HL-60/S4 treated with phorbol 12-myristate 13-acetate at 8.2 ng/mL for 4 days and 3 days (cell line): ENCODE results near the gene MAPK9.
"Not testable (repeated sequence)": the region's sequence is repeated elsewhere in the genome, so short reads cannot be mapped to it uniquely, and the experiment has no call there.

Source experiments
- in situ Hi-C: fragments of 300-500 bp; cut with MboI; formaldehyde crosslinking; loops from 2 replicates; pipeline ENCODE4 v1.15.0; 2022; ENCODE audit warnings: low sequenced_read_pairs

The MAPK9 gene

DNA sequence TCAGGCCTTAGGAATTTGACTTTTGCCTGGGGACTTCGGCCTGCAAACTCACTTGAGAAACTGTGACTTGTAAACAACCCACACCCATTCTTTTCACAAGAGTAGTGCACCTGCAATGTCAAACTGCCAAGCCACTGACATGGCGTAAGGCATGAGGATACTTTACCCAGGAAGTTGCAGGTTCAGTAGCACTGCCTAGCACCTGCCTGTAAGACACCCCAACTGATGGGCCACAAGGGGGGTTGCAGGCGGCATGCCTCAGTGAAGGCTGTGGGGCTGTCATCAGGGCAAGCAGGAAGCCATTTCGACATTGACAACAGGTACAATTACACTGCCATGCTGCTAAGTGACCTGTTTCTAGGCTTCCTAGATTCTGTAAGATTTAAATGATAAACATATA is 41.6 kb downstream of the MAPK9 start:
- in situ Hi-C loops: no loop called here

DNA sequence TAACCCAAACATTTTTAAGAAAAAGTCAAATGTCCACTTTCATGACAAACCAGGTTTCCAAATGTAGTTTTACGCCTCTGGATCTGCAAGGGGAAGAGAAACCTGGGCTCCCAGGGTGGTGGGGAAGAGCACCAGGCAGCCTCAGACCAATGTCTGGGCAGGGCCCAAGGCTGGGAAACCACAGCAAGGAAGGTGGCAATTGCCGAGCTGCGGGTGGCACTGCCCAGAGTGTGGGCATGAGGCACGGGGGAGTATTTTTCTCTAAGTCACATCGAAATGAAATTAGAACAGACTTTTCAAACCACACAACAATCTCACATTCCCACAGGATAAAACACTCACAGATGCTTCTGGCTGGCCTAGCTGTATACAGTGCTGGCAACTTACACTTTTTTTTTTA is 50.3 kb downstream of the MAPK9 start:
- in situ Hi-C loops: no loop called here

- in situ Hi-C loops: no loop called here
Measured at GRCh38 chr5:180238631-180239030, 53.3 kb downstream of the MAPK9 start.

- in situ Hi-C loops: no loop called here
Measured at GRCh38 chr5:180235846-180236245, 56.0 kb downstream of the MAPK9 start.

- in situ Hi-C loops: no loop called here
Measured at GRCh38 chr5:180235077-180235476, 56.8 kb downstream of the MAPK9 start.

GRCh38 chr5:180234271-180234670 is 57.6 kb downstream of the MAPK9 start:
- in situ Hi-C loops: no loop called here

DNA sequence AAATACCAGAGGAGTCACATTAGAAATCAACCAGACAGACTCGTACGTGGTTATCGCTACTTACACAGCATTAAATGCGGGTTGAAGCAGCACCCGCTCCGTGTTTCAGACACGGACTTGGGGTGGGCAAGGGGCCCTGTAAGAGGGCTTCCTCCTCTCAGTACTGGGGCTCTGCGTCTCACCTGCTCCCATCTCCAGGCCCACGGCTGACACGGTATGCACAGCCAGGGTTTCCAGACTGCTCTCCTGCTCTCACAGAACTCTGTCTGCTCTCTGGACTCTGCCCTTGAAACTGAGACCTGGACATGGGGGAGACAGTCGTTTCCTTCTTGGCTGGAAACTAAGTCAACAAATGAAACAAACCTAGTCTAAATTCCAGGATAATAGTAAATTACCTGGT is 58.2 kb downstream of the MAPK9 start:
- in situ Hi-C loops: no loop called here

- in situ Hi-C loops: no loop called here
Measured at GRCh38 chr5:180230017-180230416, 61.9 kb downstream of the MAPK9 start.

- in situ Hi-C loops: no loop called here
Measured at GRCh38 chr5:180222056-180222455, 69.8 kb downstream of the MAPK9 start.

GRCh38 chr5:180217797-180218196 is 74.1 kb downstream of the MAPK9 start:
- in situ Hi-C loops: no loop called here

DNA sequence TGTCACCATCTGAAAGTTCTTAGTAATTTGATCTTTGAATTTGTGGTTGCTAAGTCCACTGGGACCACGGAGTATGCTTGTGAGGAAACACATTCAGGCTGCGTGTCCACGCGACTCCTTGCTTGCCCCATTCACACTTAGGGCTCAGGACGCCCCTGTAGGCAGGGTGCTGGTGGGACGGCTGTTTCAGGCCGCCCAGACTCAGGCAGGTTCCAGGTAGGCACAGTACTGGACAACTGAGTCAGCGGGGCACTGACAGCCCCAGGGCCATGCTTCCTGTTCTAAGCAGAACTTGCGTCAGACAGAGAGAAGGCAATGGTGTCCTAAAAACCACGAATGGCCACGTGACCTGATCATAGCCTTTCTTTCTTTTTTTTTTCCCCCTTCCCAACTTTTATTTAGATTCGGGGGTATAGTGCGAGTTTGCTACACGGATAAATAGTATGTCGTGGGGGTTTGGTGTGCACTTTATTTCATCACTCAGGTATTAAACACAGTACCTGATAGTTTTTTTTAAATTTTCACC is 75.2 kb downstream of the MAPK9 start:
- in situ Hi-C loops: no loop called here

- in situ Hi-C loops: no loop called here
Measured at GRCh38 chr5:180215783-180216630, 75.9 kb downstream of the MAPK9 start.

DNA sequence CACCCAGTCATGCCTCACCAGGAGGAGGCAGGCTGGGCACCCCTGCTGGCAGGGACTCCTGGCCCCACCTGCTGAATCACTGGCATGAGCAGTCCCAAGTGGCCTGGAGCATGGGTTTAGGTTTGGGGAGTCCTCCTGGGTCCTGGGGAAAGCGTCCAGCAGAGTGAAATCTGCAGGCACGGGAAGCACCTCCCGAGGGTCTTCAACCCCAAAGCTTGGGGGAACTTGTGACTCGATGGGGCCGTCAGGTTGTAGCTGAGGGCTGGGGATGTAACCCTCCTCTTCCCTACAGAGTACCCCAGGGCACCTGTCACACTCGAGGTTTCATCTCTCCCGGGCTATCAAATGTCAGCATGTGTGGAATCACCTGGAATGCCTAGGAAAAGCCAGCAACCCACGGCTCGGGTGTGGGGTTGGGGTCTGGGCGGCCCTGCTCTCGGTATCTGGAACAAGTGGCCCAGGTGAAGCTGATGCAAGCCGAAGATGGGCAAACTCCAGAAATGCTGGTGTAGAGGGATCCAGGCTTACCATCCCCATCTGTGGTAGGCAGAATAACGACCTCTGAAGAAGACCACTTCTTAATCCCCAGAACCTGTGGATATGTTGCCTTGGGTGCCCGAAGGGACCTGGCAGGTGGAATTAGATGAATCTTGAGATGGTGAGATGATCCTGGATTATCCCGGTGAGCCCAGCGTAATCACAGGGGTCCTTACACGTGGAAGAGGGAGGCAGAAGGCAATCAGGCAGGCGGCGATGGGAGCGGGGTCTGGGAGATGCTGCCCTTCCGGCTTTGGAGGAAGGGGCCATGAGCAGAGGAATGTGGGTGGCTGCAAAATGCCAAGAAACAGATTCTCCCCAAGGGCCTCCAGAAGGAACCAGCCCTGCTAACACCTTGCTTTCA is 76.8 kb downstream of the MAPK9 start:
- in situ Hi-C loops: no loop called here

GRCh38 chr5:180213657-180214207 is 78.2 kb downstream of the MAPK9 start:
- in situ Hi-C loops: no loop called here

GRCh38 chr5:180213256-180213600 is 78.7 kb downstream of the MAPK9 start:
- in situ Hi-C loops: no loop called here

- in situ Hi-C loops: no loop called here
Measured at GRCh38 chr5:180212363-180213255, 79.3 kb downstream of the MAPK9 start.

- in situ Hi-C loops: no loop called here
Measured at GRCh38 chr5:180211761-180212035, 80.2 kb downstream of the MAPK9 start.

DNA sequence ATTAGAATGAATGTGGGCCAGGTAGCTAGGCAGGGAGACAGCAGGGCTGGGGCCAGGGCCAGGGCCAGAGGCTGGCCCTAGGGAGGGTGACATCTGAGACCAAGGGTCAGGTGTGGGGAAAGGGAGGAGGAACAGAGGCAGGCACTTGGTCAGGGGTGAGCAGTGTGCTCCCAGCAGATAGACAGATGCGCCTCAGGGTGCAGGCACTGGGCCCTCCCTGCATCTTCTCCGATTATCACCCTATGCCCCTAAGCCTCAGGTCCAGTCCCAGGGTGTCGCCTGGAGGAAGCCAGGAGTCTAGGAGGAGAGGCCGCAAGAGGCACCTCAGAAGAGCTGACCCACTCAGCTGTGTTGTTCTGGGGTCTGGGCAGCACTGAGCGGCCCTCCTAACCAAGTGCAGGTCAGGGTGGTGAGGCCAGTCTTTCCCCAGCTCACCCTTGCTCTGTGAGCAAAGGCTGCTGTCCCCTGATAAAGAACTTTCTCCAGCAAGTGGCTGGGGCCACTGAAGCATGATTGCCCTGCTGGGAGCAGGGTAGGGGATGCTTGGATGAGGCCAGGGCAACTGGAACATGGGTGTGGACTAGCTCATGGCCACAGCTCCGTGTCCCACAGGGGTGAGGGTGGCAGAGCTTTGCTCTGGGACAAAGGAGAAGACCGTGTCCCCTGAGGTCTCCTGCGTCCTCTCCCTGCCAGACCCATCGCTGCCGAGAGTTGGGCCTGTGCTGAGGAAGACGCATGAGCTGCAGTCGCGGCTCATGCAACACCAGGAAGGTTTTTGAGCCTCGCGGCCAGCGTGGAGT is 80.7 kb downstream of the MAPK9 start:
- in situ Hi-C loops: no loop called here

DNA sequence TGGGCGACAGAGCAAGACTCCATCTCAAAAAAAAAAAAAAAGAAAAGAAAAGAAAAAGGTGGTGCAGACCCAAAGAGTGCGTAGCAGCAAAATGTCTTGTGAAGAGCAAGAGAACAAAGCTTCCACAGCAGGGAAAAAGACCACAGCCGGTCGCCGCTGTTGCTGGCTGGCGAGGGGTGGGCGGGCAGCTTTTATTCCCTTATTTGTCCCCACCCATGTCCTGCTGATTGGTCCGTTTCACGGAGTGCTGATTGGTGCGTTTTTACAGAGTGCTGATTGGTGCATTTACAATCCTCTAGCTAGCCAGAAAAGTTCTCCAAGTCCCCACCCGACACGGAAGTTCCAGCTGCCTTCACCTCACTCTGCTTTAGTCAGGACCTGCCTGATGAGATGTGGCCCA is 81.8 kb downstream of the MAPK9 start:
- in situ Hi-C loops: not testable (repeated sequence)

DNA sequence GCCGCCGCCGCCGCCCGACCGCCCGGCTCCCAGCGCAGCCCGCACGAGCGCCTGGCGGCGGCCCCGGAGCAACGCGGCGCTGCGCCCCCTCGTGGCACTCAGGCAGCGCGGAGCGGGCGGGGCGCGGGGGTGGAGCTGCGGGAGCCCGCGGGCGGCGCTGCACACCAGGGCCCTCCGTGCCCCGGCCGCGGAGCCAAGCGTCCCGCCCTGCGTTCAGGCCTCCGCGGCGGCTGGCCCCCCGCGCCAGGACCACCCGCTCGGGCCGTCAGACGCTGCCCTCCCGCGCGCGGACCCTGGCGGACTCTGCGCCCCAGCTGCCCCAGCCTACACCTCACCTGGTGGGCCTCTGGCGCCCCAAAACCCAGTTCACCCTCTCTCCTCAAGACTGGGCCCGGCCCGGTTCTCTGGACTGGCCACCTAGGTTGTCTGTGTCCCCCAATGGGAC is 82.7 kb downstream of the MAPK9 start, which contains the start of gene RASGEF1C:
RASGEF1C (minus strand) TSS at position 75 of the 445 bp plus-strand sequence. CDS start 71,159 bp downstream, outside the sequence.
- in situ Hi-C loops: loop anchor here (10.0 kb wide), 1 partner anchor 74 kb away; no protein-coding TSS in a partner anchor
